HepG2 (cell line): ENCODE measurements around the gene SIGLEC7.

Experiments used
- FIP1L1 ChIP-seq: fragments of 200-400 bp; formaldehyde crosslinking; IDR thresholded peaks from 2 replicates; pipeline ENCODE4 v1.6.1; 2018; ENCODE audit warnings: low read depth, mild to moderate bottlenecking, low read length, moderate library complexity, borderline replicate concordance; ENCODE audit not compliant: insufficient read depth
- JUND ChIP-seq: sonication (generic); formaldehyde crosslinking; IDR thresholded peaks from 2 replicates; pipeline ENCODE4 v1.8.0; 2022; ENCODE audit warnings: mild to moderate bottlenecking, missing genetic modification reagents
- MAFK ChIP-seq, 2 experiments: IDR thresholded peaks in 1 of 2; conservative IDR thresholded peaks in 1 of 2; 2 replicates each; pipeline ENCODE4 v1.6.1; 2011; ENCODE audit warnings: improper control_type of control experiment in 2 of 2, low read length in 2 of 2
- MED8 ChIP-seq: sonication (generic); formaldehyde crosslinking; IDR thresholded peaks from 2 replicates; pipeline ENCODE4 v1.8.1; 2023; ENCODE audit warnings: mild to moderate bottlenecking, missing genetic modification reagents; ENCODE audit not compliant: insufficient replicate concordance
- NFE2 ChIP-seq: sonication (generic); formaldehyde crosslinking; IDR thresholded peaks from 2 replicates; pipeline ENCODE4 v1.4.0; 2020; ENCODE audit warnings: missing genetic modification reagents
- TRIM24 ChIP-seq: sonication (generic); formaldehyde crosslinking; IDR thresholded peaks from 2 replicates; pipeline ENCODE4 v1.8.0; 2022; ENCODE audit warnings: mild to moderate bottlenecking, missing genetic modification reagents
- ZNF652 ChIP-seq: IDR thresholded peaks from 2 replicates; pipeline ENCODE4 v1.6.1; 2016; ENCODE audit warnings: low read depth, borderline replicate concordance
- ZNF841 ChIP-seq: sonication (generic); formaldehyde crosslinking; IDR thresholded peaks from 2 replicates; pipeline ENCODE4 v1.8.1; 2023; ENCODE audit warnings: missing genetic modification reagents, borderline replicate concordance
- TF ChIP-seq, protein P1 (sequence below): sonication (generic); formaldehyde crosslinking; IDR thresholded peaks from 2 replicates; pipeline ENCODE4 v1.4.0; 2020; ENCODE audit warnings: missing genetic modification reagents; ENCODE audit errors: not compliant biosample characterization
- TF ChIP-seq, protein P2 (sequence below): sonication (generic); formaldehyde crosslinking; IDR thresholded peaks from 2 replicates; pipeline ENCODE4 v1.5.0; 2020; ENCODE audit warnings: mild to moderate bottlenecking, missing genetic modification reagents, moderate library complexity

DNA sequence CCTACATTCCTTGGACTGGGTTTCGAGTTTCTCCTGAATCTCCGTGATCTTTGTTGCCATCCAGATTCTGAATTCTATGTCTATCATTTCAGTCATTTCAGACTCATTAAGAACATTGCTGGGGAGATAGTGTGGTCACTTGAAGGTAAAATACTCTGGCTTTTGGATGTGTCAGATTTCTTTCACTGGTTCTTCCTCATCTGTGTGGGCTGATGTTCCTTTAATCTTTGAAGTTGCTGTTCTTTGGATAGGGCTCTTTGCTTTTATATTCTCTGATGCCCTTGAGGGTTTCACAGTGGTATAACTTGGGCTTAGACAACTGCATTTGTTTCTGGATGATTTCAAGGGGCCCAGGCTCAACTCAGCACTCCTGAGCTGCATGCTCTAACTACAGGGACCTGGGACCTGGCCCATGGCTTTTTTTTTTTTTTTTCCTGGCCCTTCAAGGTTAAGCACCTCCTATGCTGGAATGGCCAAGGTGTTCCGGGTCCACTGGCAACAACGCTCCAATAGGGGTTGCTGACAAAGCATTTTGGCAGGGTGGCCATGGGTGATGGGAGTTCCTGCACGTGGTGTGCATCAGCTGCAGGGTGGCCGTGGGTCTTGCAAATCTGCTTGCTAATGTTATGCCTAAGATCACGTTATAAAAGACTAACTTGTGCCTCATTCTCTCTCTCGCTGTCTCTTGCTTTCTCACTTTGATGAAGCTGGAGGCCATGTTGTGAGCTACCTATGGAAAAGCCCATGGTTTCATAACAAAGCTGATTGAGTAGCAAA is 5.9 kb upstream of the SIGLEC7 start:
- TF ChIP-seq ZNF652 (CRISPR knock-in tag): no peak
- TF ChIP-seq, protein P1, sequence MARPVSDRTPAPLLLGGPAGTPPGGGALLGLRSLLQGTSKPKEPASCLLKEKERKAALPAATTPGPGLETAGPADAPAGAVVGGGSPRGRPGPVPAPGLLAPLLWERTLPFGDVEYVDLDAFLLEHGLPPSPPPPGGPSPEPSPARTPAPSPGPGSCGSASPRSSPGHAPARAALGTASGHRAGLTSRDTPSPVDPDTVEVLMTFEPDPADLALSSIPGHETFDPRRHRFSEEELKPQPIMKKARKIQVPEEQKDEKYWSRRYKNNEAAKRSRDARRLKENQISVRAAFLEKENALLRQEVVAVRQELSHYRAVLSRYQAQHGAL (CRISPR knock-in tag): no peak
- TF ChIP-seq NFE2 (CRISPR knock-in tag): no peak
- TF ChIP-seq FIP1L1: no peak
- no peak for TF ChIP-seq MED8 (CRISPR knock-in tag)
- no peak for TF ChIP-seq TRIM24 (CRISPR knock-in tag)
- peak; percentile 40 to 47; a peak in 2 of 4 replicates for TF ChIP-seq MAFK (conservative IDR thresholded peaks at IDR 0.05 in 1 of 2, IDR thresholded peaks at IDR 0.05 in 1 of 2; ENCODE audit: low read length in 2 of 2)
- no peak for TF ChIP-seq ZNF841 (CRISPR knock-in tag)
- TF ChIP-seq JUND (CRISPR knock-in tag): no peak
- TF ChIP-seq, protein P2, sequence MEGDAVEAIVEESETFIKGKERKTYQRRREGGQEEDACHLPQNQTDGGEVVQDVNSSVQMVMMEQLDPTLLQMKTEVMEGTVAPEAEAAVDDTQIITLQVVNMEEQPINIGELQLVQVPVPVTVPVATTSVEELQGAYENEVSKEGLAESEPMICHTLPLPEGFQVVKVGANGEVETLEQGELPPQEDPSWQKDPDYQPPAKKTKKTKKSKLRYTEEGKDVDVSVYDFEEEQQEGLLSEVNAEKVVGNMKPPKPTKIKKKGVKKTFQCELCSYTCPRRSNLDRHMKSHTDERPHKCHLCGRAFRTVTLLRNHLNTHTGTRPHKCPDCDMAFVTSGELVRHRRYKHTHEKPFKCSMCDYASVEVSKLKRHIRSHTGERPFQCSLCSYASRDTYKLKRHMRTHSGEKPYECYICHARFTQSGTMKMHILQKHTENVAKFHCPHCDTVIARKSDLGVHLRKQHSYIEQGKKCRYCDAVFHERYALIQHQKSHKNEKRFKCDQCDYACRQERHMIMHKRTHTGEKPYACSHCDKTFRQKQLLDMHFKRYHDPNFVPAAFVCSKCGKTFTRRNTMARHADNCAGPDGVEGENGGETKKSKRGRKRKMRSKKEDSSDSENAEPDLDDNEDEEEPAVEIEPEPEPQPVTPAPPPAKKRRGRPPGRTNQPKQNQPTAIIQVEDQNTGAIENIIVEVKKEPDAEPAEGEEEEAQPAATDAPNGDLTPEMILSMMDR (CRISPR knock-in tag): no peak
